IMR-90 (cell line): ENCODE results near the gene TSBP1. TPM values are rescaled to one million over a fixed set of nuclear protein-coding genes. Genes with fewer than 3 reads are reported as not detected.

Source experiments
- ATAC-seq: fragments of 200-7000 bp; cut with Tn5 transposase; 2 replicates; pipeline ENCODE4 v1.9.1; 2020; ENCODE audit warnings: low read depth, mild to moderate bottlenecking, moderate library complexity
- BruUV-seq: library from RNA; stranded (reverse); fragments of 400-500 nt; replicated peaks from 2 replicates; lab custom pipeline; 2021; lab: Mats Ljungman, UMichigan
- CTCF ChIA-PET: fragments of 300-600 bp; formaldehyde crosslinking; extraction: SDS; loops from one replicate; lab custom pipeline; 2021; ENCODE audit warnings: antibody characterized with exemption; lab: Yijun Ruan, JAX
- POLR2A ChIA-PET: fragments of 300-600 bp; sonication (Branson Sonifier 250); formaldehyde crosslinking; loops from one replicate; lab custom pipeline; 2022; ENCODE audit warnings: antibody characterized with exemption; ENCODE audit not compliant: unreplicated experiment; lab: Charles Lee
- DNase-seq: peaks from one replicate; pipeline ENCODE4 v3.0.0; 2013
- H2AFZ ChIP-seq: replicated peaks from 2 replicates; pipeline ENCODE3; 2013; ENCODE audit warnings: low read length, mild to moderate bottlenecking; ENCODE audit not compliant: poor library complexity
- H2AK5ac ChIP-seq: 2 replicates; pipeline ENCODE4 v1.6.1; 2013; ENCODE audit warnings: low read depth, low read length, inconsistent platforms
- H2AK9ac ChIP-seq: replicated peaks from 2 replicates; pipeline ENCODE3; 2013; ENCODE audit warnings: mild to moderate bottlenecking, low read depth, low read length, moderate library complexity; ENCODE audit not compliant: poor library complexity
- H2BK120ac ChIP-seq: 2 replicates; pipeline ENCODE4 v1.6.1; 2013; ENCODE audit warnings: low read depth, low read length, inconsistent platforms
- H2BK15ac ChIP-seq: 3 replicates; pipeline ENCODE4 v1.6.1; 2013; ENCODE audit warnings: low read depth, low read length, inconsistent platforms
- H2BK20ac ChIP-seq: 2 replicates; pipeline ENCODE4 v1.6.1; 2013; ENCODE audit warnings: low read depth, mild to moderate bottlenecking, inconsistent platforms, low read length, moderate library complexity
- H2BK5ac ChIP-seq: 2 replicates; pipeline ENCODE4 v1.6.1; 2013; ENCODE audit warnings: mild to moderate bottlenecking, low read depth, low read length, inconsistent platforms; ENCODE audit not compliant: poor library complexity, severe bottlenecking
- H3K14ac ChIP-seq: replicated peaks from 2 replicates; pipeline ENCODE4 v1.6.1; 2013; ENCODE audit warnings: low read depth, low read length, inconsistent platforms
- H3K18ac ChIP-seq: 2 replicates; pipeline ENCODE4 v1.6.1; 2013; ENCODE audit warnings: low read depth, low read length, control low read depth
- H3K23ac ChIP-seq: 2 replicates; pipeline ENCODE4 v1.6.1; 2013; ENCODE audit warnings: low read depth, low read length, inconsistent platforms
- H3K27ac ChIP-seq: 2 replicates; pipeline ENCODE4 v1.5.1; 2013; ENCODE audit warnings: mild to moderate bottlenecking, control low read depth, low read length; ENCODE audit not compliant: insufficient read depth
- H3K27me3 ChIP-seq: 2 replicates; pipeline ENCODE4 v1.6.1; 2013; ENCODE audit warnings: low read length; ENCODE audit not compliant: control insufficient read depth, insufficient read depth
- H3K36me3 ChIP-seq: 2 replicates; pipeline ENCODE4 v1.6.1; 2013; ENCODE audit warnings: low read length, mixed read lengths; ENCODE audit not compliant: control insufficient read depth, insufficient read depth
- H3K4ac ChIP-seq: 2 replicates; pipeline ENCODE4 v1.6.1; 2013; ENCODE audit warnings: low read depth, low read length, inconsistent platforms
- H3K4me1 ChIP-seq: 2 replicates; pipeline ENCODE4 v1.6.1; 2013; ENCODE audit warnings: low read length, mixed read lengths; ENCODE audit not compliant: control insufficient read depth, insufficient read depth
- H3K4me2 ChIP-seq: 2 replicates; pipeline ENCODE4 v1.6.1; 2013; ENCODE audit warnings: low read depth, mild to moderate bottlenecking, control low read depth, low read length, moderate library complexity
- H3K4me3 ChIP-seq: 2 replicates; pipeline ENCODE4 v1.5.1; 2013; ENCODE audit warnings: low read depth, mild to moderate bottlenecking, control low read depth, low read length, moderate library complexity; ENCODE audit not compliant: insufficient read depth
- H3K56ac ChIP-seq: 2 replicates; pipeline ENCODE4 v1.6.1; 2013; ENCODE audit warnings: low read length, inconsistent platforms; ENCODE audit not compliant: insufficient read depth; ENCODE audit errors: extremely low read depth
- H3K79me1 ChIP-seq, 2 experiments: 2 replicates each; pipeline ENCODE4 v1.6.1; 2013; ENCODE audit warnings: low read length in 2 of 2, inconsistent platforms in 1 of 2, low read depth in 1 of 2
- H3K9ac ChIP-seq: 2 replicates; pipeline ENCODE4 v1.6.1; 2013; ENCODE audit warnings: low read depth, low read length, control low read depth
- H3K9me1 ChIP-seq: 2 replicates; pipeline ENCODE4 v1.6.1; 2013; ENCODE audit warnings: low read length, inconsistent platforms; ENCODE audit not compliant: insufficient read depth
- H3K9me3 ChIP-seq: 2 replicates; pipeline ENCODE4 v1.6.1; 2013; ENCODE audit warnings: low read length; ENCODE audit not compliant: control insufficient read depth, insufficient read depth
- H4K20me1 ChIP-seq: 2 replicates; pipeline ENCODE4 v1.6.1; 2013; ENCODE audit warnings: low read length, inconsistent platforms; ENCODE audit not compliant: insufficient read depth
- H4K5ac ChIP-seq: 2 replicates; pipeline ENCODE4 v1.6.1; 2013; ENCODE audit warnings: mild to moderate bottlenecking, low read depth, low read length, control low read depth
- H4K8ac ChIP-seq, 2 experiments: 2 replicates each; pipeline ENCODE4 v1.6.1; 2013; ENCODE audit warnings: low read depth in 2 of 2, low read length in 2 of 2, control low read depth in 1 of 2, inconsistent platforms in 1 of 2
- H4K91ac ChIP-seq: 2 replicates; pipeline ENCODE4 v1.6.1; 2013; ENCODE audit warnings: low read depth, low read length, inconsistent platforms; ENCODE audit not compliant: insufficient read depth
- CTCF ChIP-seq: conservative IDR thresholded peaks from 2 replicates; pipeline ENCODE4 v1.5.1; 2012; ENCODE audit warnings: mild to moderate bottlenecking, low read depth, low read length, improper control_type of control experiment
- dilution Hi-C: fragments of 300-500 bp; cut with HindIII; formaldehyde crosslinking; loops from one replicate; pipeline ENCODE4 v1.14.3; 2018; ENCODE audit warnings: low sequenced_read_pairs; ENCODE audit not compliant: unreplicated experiment
- in situ Hi-C: fragments of 300-500 bp; cut with MboI; formaldehyde crosslinking; loops from 3 replicates; pipeline ENCODE4 v1.14.3; 2019; ENCODE audit warnings: low sequenced_read_pairs, inconsistent platforms, mixed read lengths
- intact Hi-C: fragments of 100-400 bp; cut with micrococcal nuclease; formaldehyde crosslinking; loops from 2 replicates; pipeline ENCODE4 v1.10.0; 2022
- polyA plus RNA-seq, 3 experiments: library from polyadenylated mRNA; depleted of rRNA; stranded (reverse); fragments of >200 nt; gene quantifications; 2 replicates each; pipeline ENCODE4 v1.2.3, GENCODE V29; 2012; ENCODE audit warnings: low replicate concordance in 1 of 3
- total RNA-seq: library from RNA; depleted of rRNA; stranded (reverse); fragments of >200 nt; gene quantifications from 2 replicates; pipeline ENCODE4 v1.2.3, GENCODE V29; 2012

The TSBP1 gene
- total and polyA plus RNA-seq, 2 of the 4 experiments (the other 2 are of a cell fraction) = not detected

- no peak overlapping the region for H2BK15ac ChIP-seq
- H4K20me1 ChIP-seq = no peaks in the 10 kb centered on the region
- H2BK5ac ChIP-seq = no peak overlapping the region
- H2AFZ ChIP-seq = no peak overlapping the region
- H4K8ac ChIP-seq = no peak overlapping the region
- POLR2A ChIA-PET = no interaction called here
- H2BK20ac ChIP-seq = no peak overlapping the region
- no peaks in the 10 kb centered on the region for H3K4me1 ChIP-seq
- TF ChIP-seq CTCF = no peak
- DNase-seq (no peak), ATAC-seq (no peak)
- H4K5ac ChIP-seq = no peak overlapping the region
- no peak overlapping the region for H3K4ac ChIP-seq
- in situ Hi-C loops = no loop called here
- no peaks in the 10 kb centered on the region for H3K9me3 ChIP-seq
- no peak overlapping the region for H3K18ac ChIP-seq
- no peak overlapping the region for H3K23ac ChIP-seq
- no peaks in the 10 kb centered on the region for H3K79me1 ChIP-seq
- no TSS peak for BruUV-seq
- no peak overlapping the region for H3K14ac ChIP-seq
- H3K4me3 ChIP-seq = no peak overlapping the region
- no peak overlapping the region for H3K4me2 ChIP-seq
- H3K9me1 ChIP-seq = no peaks in the 10 kb centered on the region
- no peak overlapping the region for H2AK5ac ChIP-seq
- H2AK9ac ChIP-seq = no peak overlapping the region
- no peak overlapping the region for H4K91ac ChIP-seq
- intact Hi-C loops = no loop called here
- no peak overlapping the region for H2BK120ac ChIP-seq
- no peak overlapping the region for H3K9ac ChIP-seq
- dilution Hi-C loops = no loop called here
- H3K27ac ChIP-seq = no peak overlapping the region
- peaks cover 7% of the 10 kb centered on the region; the same call in 1 of the 2 replicates for H3K27me3 ChIP-seq
- no peak overlapping the region for H3K56ac ChIP-seq
- CTCF ChIA-PET = no interaction called here
- H3K36me3 ChIP-seq = no peaks in the 10 kb centered on the region
Observed at GRCh38 chr6:32290886-32291450, 80.7 kb downstream of the TSBP1 start.
